ENCODE results near the gene PPP1R14B. TPM values are rescaled to one million over a fixed set of nuclear protein-coding genes. Genes with fewer than 3 reads are reported as not detected.
A peak's percentile ranks its signal among the peaks of the same experiment; 100 is the strongest.

Gene PPP1R14B
- total and polyA plus RNA-seq, 2 of the 13 experiments (the other 11 are each of a cell fraction or from before 2014, with no cell fraction given): 110 to 148 TPM

DNA sequence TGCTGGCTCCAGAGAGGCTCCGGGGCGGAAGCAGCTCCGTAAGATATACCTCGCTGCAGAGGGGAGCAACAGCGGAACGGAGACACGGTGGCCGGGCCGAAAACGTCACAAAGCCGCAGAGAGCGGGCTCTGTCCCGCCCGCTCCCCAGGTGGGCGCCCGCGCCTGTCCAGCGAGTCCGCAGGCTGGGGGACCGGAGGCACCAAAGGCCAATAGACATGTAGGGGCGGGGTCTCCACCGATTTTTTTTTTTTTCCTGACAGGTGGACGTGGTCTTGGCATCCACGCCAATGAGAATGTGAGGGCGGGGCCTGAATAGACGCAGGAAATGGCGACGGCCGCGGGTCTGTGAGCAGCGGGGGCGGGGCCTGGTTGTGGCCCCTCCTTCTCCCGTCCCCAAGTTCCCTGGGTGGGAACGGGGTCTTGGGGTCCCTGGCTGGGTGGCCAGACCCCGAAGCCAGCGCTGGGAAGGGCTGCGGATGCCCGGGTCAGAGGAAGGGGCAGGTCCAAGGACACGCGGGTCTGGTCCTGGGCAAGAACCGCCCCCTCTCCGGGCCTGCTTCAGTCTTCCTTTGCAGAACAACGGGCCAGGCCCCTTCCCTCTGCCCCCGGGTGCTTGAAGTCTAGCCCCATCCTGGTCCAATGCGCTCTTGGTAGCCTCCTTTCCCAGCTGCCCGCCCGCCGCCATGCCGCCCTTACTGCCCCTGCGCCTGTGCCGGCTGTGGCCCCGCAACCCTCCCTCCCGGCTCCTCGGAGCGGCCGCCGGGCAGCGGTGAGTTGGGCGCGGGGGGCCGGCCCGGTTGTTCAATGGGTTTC, 16.4 kb downstream of the PPP1R14B start, which contains the start of gene DNAJC4 (continued):
- TF ChIP-seq ZNF460 (CRISPR knock-in tag; IDR thresholded peaks at IDR 0.05; ENCODE audit: borderline replicate concordance) (no peak; the same call in 1 of the 2 replicates), ZNF282 (IDR thresholded peaks at IDR 0.05; ENCODE audit: partially characterized antibody) (no peak), REXO4 (CRISPR knock-in tag; IDR thresholded peaks at IDR 0.05; ENCODE audit: borderline replicate concordance) (no peak), ZNF713 (CRISPR knock-in tag; IDR thresholded peaks at IDR 0.05) (no peak), RCOR2 (CRISPR knock-in tag; IDR thresholded peaks at IDR 0.05) (no peak), MEIS2 (CRISPR knock-in tag; IDR thresholded peaks at IDR 0.05) (peak; percentile 85), PHF8 (CRISPR knock-in tag; IDR thresholded peaks at IDR 0.05) (peak; percentile 87), SP2 (CRISPR knock-in tag; IDR thresholded peaks at IDR 0.05) (peak; percentile 55; the same call in 1 of the 2 replicates), ELF1 (CRISPR knock-in tag; IDR thresholded peaks at IDR 0.05) (peak; percentile 43; the same call in 1 of the 2 replicates), MED13 (CRISPR knock-in tag; IDR thresholded peaks at IDR 0.05) (no peak; the same call in 1 of the 2 replicates), RXRB (CRISPR knock-in tag; IDR thresholded peaks at IDR 0.05; ENCODE audit: borderline replicate concordance) (0 out of 2 replicates have a peak, but pooled peaks have one; percentile 18), RFXAP (CRISPR knock-in tag; IDR thresholded peaks at IDR 0.05; ENCODE audit: borderline replicate concordance) (peak; percentile 23; the same call in 1 of the 2 replicates), STAT5B (CRISPR knock-in tag; IDR thresholded peaks at IDR 0.05) (no peak), KLF13 (CRISPR knock-in tag; IDR thresholded peaks at IDR 0.05) (no peak), CAMTA2 (CRISPR knock-in tag; IDR thresholded peaks at IDR 0.05; ENCODE audit: borderline replicate concordance) (0 out of 2 replicates have a peak, but pooled peaks have one; percentile 60)
- TF ChIP-seq, protein P1, sequence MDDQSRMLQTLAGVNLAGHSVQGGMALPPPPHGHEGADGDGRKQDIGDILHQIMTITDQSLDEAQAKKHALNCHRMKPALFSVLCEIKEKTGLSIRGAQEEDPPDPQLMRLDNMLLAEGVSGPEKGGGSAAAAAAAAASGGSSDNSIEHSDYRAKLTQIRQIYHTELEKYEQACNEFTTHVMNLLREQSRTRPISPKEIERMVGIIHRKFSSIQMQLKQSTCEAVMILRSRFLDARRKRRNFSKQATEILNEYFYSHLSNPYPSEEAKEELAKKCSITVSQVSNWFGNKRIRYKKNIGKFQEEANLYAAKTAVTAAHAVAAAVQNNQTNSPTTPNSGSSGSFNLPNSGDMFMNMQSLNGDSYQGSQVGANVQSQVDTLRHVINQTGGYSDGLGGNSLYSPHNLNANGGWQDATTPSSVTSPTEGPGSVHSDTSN (CRISPR knock-in tag; IDR thresholded peaks at IDR 0.05; ENCODE audit: borderline replicate concordance): no peak
- TF ChIP-seq, protein P2, sequence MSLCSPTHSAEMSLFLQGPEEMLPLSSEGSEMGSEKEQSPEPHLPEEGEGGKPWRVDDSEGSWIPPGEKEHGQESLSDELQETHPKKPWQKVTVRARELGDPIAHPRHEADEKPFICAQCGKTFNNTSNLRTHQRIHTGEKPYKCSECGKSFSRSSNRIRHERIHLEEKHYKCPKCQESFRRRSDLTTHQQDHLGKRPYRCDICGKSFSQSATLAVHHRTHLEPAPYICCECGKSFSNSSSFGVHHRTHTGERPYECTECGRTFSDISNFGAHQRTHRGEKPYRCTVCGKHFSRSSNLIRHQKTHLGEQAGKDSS (CRISPR knock-in tag; IDR thresholded peaks at IDR 0.05; ENCODE audit: borderline replicate concordance, low read depth): no peak; the same call in 1 of the 2 replicates
- TF ChIP-seq, protein P3, sequence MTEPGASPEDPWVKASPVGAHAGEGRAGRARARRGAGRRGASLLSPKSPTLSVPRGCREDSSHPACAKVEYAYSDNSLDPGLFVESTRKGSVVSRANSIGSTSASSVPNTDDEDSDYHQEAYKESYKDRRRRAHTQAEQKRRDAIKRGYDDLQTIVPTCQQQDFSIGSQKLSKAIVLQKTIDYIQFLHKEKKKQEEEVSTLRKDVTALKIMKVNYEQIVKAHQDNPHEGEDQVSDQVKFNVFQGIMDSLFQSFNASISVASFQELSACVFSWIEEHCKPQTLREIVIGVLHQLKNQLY (CRISPR knock-in tag; IDR thresholded peaks at IDR 0.05): no peak
- TF ChIP-seq, protein P4, sequence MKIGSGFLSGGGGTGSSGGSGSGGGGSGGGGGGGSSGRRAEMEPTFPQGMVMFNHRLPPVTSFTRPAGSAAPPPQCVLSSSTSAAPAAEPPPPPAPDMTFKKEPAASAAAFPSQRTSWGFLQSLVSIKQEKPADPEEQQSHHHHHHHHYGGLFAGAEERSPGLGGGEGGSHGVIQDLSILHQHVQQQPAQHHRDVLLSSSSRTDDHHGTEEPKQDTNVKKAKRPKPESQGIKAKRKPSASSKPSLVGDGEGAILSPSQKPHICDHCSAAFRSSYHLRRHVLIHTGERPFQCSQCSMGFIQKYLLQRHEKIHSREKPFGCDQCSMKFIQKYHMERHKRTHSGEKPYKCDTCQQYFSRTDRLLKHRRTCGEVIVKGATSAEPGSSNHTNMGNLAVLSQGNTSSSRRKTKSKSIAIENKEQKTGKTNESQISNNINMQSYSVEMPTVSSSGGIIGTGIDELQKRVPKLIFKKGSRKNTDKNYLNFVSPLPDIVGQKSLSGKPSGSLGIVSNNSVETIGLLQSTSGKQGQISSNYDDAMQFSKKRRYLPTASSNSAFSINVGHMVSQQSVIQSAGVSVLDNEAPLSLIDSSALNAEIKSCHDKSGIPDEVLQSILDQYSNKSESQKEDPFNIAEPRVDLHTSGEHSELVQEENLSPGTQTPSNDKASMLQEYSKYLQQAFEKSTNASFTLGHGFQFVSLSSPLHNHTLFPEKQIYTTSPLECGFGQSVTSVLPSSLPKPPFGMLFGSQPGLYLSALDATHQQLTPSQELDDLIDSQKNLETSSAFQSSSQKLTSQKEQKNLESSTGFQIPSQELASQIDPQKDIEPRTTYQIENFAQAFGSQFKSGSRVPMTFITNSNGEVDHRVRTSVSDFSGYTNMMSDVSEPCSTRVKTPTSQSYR (CRISPR knock-in tag; IDR thresholded peaks at IDR 0.05; ENCODE audit: borderline replicate concordance): no peak
- TF ChIP-seq, protein P5, sequence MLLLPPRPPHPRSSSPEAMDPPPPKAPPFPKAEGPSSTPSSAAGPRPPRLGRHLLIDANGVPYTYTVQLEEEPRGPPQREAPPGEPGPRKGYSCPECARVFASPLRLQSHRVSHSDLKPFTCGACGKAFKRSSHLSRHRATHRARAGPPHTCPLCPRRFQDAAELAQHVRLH (CRISPR knock-in tag; IDR thresholded peaks at IDR 0.05; ENCODE audit: borderline replicate concordance, low read depth): no peak; the same call in 1 of the 2 replicates
- TF ChIP-seq, protein P6, sequence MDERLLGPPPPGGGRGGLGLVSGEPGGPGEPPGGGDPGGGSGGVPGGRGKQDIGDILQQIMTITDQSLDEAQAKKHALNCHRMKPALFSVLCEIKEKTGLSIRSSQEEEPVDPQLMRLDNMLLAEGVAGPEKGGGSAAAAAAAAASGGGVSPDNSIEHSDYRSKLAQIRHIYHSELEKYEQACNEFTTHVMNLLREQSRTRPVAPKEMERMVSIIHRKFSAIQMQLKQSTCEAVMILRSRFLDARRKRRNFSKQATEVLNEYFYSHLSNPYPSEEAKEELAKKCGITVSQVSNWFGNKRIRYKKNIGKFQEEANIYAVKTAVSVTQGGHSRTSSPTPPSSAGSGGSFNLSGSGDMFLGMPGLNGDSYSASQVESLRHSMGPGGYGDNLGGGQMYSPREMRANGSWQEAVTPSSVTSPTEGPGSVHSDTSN (CRISPR knock-in tag; IDR thresholded peaks at IDR 0.05): 0 out of 2 replicates have a peak, but pooled peaks have one; percentile 26
- TF ChIP-seq, protein P7, sequence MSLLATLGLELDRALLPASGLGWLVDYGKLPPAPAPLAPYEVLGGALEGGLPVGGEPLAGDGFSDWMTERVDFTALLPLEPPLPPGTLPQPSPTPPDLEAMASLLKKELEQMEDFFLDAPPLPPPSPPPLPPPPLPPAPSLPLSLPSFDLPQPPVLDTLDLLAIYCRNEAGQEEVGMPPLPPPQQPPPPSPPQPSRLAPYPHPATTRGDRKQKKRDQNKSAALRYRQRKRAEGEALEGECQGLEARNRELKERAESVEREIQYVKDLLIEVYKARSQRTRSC (CRISPR knock-in tag; IDR thresholded peaks at IDR 0.05; ENCODE audit: low read depth): no peak

Data from HepG2 (cell line).